ENCODE data around the gene KLF18.
"Not testable (repeated sequence)": the region's sequence is repeated elsewhere in the genome, so short reads cannot be mapped to it uniquely, and the experiment has no call there.

The KLF18 gene

DNA sequence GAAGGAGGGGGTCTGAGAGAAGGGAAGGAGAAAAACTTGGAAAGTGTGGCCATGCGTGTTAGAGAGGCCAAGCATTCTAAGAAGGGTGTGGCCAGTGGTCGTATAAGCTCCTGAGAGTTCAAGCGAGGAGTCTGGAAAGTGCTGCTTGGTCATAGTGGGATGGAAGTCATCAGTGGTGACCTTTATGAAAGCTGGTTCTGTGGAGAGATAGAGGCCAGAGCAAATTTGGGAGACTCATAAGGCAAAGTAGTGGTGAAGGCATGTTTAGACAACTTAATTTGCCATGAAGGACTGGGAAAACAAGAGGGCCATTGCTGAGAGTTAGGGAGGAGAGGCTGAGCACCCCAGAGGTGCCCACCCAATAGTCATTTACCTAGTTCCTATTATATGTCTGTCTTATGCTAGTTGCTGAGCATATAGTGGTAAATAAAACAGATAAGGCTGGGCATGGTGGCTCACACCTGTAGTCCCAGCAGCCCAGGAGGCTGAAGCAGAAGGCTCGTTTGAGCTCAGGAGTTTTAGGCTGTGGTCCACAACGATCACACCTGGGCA is 21.0 kb downstream of the KLF18 start:
- DNase-seq (ENCODE audit: low read depth) = no peak

- no peak for DNase-seq (ENCODE audit: low read depth)
Observed at GRCh38 chr1:44119525-44119924, 21.9 kb downstream of the KLF18 start.

- no peak for DNase-seq (ENCODE audit: low read depth)
Observed at GRCh38 chr1:44118682-44119081, 22.7 kb downstream of the KLF18 start, which contains the start of gene KLF17. TSS of gene KLF17 (plus strand) at chr1:44118821. CDS start at chr1:44118908, 87 bp downstream.

GRCh38 chr1:44117272-44117671 is 24.2 kb downstream of the KLF18 start:
- DNase-seq (ENCODE audit: low read depth) = not testable (repeated sequence)

DNA sequence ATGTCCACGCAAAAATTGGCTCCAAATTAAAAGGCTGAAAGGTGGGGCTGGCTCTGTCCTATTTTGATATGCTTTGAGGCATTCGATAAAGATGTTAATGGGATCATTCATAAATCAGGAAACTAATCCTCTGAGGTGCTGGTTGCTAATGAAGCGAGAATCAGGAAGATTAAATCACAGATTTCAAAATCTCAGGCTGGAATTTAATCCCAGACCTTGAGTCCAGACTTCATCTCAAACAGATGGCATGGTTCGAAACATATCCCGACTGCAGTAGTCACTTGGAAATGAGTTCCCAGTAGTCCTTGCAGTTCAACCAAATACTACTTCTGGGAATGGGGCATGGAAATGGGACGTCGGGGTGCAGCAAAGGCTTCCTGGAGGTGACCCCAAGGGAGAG is 27.3 kb downstream of the KLF18 start:
- DNase-seq (ENCODE audit: low read depth) = no peak

- no peak for DNase-seq (ENCODE audit: low read depth)
Observed at GRCh38 chr1:44113095-44113609, 28.3 kb downstream of the KLF18 start.

- no peak for DNase-seq (ENCODE audit: low read depth)
Observed at GRCh38 chr1:44112486-44112885, 28.9 kb downstream of the KLF18 start.

GRCh38 chr1:44111861-44112260 is 29.6 kb downstream of the KLF18 start:
- DNase-seq (ENCODE audit: low read depth) = no peak

DNA sequence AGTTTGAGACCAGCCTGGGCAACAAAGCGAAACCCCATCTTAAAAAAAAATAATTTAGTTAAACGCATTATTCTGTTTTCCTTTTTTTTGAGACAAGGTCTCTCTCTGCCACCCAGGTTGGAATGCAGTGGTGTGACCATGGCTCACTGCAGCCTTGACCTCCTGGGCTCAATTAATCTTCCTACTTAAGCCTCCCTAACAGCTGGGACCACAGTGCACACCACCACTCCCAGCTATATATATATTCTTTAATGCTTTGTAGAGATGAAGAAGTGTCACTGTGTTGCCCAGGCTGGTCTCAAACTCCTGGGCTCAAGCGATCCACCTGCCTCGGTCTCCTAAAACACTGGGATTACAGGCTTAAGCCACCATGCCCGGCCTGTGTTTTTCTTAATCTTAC is 30.5 kb downstream of the KLF18 start:
- DNase-seq (ENCODE audit: low read depth) = no peak

- no peak for DNase-seq (ENCODE audit: low read depth)
Observed at GRCh38 chr1:44108971-44109370, 32.5 kb downstream of the KLF18 start.

DNA sequence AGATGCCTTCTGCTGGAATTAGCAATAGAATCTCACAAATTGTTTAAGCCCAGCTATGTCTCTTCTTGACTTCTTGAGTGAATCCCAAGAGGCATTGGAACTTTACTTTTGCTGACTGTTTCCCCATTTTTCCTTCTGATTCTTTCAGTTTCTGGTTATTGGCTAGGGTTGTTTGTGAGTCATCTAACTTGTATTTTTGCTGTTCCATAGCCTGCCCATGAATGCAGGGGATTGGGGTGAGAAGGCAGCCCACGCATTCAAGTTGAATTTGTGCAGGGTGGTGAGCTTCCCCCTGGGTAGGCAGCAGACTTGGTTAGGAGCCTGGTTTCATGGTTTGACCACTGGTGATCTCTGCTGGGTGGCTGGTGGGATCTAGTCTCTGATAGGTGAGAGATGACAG is 33.2 kb downstream of the KLF18 start:
- DNase-seq (ENCODE audit: low read depth) = no peak

DNA sequence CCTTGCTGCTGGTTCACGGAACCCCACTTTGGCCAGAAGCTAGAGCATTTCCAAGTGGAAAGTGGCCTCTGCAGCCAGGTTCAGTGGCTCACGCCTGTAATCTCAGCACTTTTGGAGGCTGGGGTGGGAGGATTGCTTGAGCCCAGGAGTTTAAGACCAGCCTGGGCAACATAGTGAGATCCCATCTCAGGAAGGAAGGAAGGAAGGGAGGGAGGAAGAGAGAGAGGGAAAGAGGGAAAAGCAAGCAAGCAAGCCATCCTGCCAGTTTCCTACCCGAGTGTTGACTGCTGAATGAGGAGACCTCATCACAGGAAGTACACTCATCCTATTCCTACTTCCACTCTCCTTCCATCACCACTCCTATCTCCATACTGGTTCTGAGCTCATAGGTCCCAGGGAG is 35.6 kb downstream of the KLF18 start:
- no peak for DNase-seq (ENCODE audit: low read depth)

DNA sequence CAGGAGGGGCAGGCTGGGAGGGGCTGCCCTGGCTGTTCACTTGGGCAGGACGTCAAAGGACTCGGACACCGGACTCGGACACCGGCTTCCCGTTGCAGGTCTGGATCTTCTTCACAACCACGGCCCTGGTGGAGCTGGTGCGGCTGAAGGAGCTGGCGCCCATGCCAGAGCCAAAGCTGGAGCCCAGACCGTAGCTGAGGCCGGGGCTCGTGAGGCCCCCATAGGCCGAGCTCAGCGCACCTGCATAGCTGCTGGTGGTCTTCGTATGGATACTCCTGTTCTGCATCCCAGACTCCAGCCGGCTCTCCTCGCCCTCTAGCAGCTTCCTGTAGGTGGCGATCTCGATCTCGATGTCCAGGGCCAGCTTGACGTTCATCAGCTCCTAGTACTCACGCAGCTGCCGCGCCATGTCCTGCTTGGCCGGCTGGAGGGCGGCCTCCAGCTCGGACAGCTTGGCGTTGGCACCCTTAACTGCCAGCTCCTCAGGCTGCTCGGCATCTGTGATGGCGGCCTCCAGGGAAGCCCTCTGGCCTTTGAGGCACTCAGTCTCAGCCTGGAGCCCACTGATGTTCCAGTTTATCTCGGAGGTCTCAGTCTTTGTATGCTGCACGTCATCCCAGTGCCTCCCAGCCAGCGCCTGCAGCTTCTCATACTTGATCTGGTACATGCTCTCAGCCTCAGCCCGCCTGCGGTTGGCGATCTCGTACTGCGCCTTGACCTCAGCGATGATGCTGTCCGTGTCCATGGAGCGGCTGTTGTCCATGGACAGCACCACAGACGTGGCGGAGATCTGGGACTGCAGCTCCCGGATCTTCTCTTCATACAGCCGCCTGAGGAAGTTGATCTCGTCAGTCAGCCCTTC is 37.9 kb downstream of the KLF18 start:
- DNase-seq (ENCODE audit: low read depth) = no peak

DNA sequence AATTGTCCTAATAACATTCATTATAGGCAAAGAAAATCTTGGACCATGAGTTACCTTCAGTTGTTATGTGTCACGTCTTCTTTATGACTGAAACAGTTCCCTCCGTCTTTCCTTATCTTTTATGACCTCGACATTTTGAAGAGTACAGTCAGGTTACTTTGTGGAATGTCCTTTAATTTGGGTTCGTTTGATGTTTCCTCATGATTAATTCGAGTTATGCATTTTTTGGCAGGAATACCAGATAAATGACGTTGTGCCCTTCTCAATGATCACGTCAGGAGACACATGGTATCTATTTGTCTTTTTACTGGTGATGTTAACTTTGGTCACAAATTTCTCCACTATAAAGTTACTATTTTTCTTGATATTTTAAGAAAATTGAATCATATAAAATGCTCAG is 40.1 kb downstream of the KLF18 start:
- no peak for DNase-seq (ENCODE audit: low read depth)

DNA sequence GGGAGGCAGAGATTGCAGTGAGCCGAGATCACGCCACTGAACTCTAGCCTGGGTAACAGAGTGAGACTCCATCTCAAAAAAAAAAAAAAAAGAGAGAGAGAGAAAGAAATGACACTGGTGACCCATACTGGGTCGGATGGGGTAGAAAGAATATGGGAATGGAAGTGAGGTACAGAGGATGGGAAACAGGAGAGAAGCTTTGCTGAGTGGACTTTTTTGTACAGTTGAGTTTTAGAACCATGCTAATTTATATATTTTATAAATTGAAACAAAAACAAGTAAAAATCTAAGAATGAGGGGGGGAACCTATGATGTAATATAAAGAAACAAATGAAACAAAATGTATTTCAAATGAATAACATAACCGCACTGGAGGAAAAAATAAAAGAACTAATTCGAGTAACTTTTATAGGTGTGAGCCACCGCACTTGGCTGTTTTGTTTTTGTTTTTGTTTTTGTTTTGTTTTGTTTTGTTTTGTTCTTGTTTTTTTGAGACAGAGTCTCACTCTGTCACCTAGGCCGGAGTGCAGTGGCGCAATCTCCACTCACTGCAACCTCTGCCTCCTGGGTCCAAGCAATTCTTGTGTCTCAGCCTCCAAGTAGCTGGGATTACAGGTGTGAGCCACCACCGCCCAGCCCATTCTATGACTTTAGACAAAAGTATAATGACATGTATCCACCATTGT is 41.1 kb downstream of the KLF18 start:
- DNase-seq (ENCODE audit: low read depth) = no peak

- DNase-seq (ENCODE audit: low read depth) = no peak
Observed at GRCh38 chr1:44094047-44094446, 47.4 kb downstream of the KLF18 start.

DNA sequence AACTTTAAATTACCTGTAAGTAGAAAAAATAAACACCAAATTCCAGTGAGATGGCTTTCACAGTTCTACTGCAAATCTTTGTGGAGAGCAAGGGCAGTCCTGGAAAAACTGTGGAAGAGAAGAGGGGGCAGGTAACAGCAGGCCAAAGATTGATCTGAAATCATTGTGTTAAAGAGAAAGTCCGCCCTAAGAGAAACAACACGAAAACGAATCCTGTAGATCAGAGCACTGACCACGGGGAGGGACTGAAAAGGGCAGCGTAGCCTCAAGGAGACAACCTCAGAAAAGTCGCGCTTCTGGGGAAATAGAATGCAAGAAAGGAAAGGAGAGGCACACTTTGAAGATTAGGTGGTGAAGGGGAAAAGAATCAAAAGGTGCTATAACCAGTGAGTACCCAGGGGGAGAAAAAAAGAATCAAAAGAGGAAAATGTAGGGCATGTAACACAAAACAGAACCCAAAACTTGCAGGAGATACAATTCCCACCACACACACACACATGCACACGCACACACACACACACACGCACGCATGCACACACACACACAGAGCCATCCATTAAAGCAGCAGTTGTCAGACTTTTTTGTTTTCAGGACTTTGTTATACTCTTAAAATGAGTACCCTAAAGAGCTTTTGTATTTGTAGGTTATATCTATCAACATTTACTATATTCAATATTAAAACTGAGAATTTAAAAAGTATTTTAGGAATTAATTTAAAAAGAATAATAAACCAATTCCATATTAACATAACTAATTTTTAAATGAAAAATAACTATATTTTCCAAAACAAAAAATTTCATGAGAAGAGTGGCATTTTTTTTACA is 50.8 kb downstream of the KLF18 start:
- DNase-seq (ENCODE audit: low read depth) = no peak

DNA sequence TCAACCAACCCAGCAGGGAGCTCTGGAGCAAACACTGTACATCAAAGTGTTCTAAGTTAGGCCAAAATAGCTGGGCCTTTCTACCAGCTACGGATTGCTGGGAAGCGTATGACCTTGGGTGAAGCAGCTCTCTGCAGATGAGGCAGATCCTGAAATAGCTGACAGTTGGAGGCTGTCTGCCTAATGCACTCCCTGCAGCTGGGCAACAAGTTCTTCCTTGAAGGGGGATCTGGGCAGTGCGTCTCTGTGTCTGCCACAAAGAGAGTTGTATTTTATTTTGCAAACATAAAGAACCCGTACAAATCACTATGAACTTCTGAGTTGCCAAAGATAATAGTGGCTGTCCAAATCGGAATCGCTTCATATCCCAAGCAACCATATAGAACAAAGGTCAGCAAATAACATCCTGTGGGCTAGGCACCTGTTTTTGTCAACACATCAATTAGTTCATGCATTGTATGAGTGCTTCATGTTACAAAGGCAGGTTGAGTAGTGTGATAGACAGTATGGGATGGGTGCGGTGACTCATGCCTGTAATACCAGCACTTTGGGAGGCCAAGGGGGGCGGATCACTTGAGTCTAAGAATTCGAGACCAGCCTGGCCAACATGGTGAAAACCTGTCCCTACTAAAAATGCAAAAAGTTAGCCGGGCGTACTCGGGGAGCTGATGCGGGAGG is 51.9 kb downstream of the KLF18 start:
- DNase-seq (ENCODE audit: low read depth) = no peak

Measured in stimulated activated CD8-positive, alpha-beta memory T cell treated with anti-CD3 and anti-CD28 coated beads, Interleukin-7, amount 100 ng/mL, for 24 hours (primary cell).